Measurements from ENCODE around the gene PTGS1.

GRCh38 chr9:122370869-122371755 is at the start of gene PTGS1:
- TF ChIP-seq CTCF (IDR thresholded peaks at IDR 0.05) = no peak
- no peak for TF ChIP-seq POLR2A (IDR thresholded peaks at IDR 0.05)

Measured in upper lobe of left lung (tissue), 4 donors.